Measurements from ENCODE around the gene CFH.

GRCh38 chr1:196669693-196670092, 17.9 kb downstream of the CFH start:
- no peak for TF ChIP-seq TAF1 (IDR thresholded peaks at IDR 0.05; ENCODE audit: borderline replicate concordance, insufficient read depth, low read length)
- TF ChIP-seq SIN3A (IDR thresholded peaks at IDR 0.05; ENCODE audit: borderline replicate concordance, insufficient read depth, low read length): no peak

All from PFSK-1 (cell line).